HG02852 (cell line): ENCODE results near the gene SDR42E2.
A peak's percentile ranks its signal among the peaks of the same experiment; 100 is the strongest.
"Not testable (repeated sequence)": the region's sequence is repeated elsewhere in the genome, so short reads cannot be mapped to it uniquely, and the experiment has no call there.

Experiments used
- ATAC-seq: cut with Tn5 transposase; IDR thresholded peaks from one replicate; pipeline ENCODE4 v1.9.1; 2021; ENCODE audit warnings: mild to moderate bottlenecking, moderate library complexity; ENCODE audit not compliant: unreplicated experiment

Gene SDR42E2

GRCh38 chr16:22190776-22191531 is 28.6 kb downstream of the SDR42E2 start:
- ATAC-seq: peak; percentile 50

- ATAC-seq: no peak
Observed at GRCh38 chr16:22191532-22192260, 29.4 kb downstream of the SDR42E2 start.

- ATAC-seq: no peak
Observed at GRCh38 chr16:22192261-22193062, 30.2 kb downstream of the SDR42E2 start.

- ATAC-seq: no peak
Observed at GRCh38 chr16:22193063-22193411, 30.7 kb downstream of the SDR42E2 start.

GRCh38 chr16:22194707-22195444 is 32.6 kb downstream of the SDR42E2 start:
- ATAC-seq: no peak

- ATAC-seq: no peak
Observed at GRCh38 chr16:22195445-22195694, 33.1 kb downstream of the SDR42E2 start.

GRCh38 chr16:22195695-22196558 is 33.6 kb downstream of the SDR42E2 start:
- no peak for ATAC-seq

GRCh38 chr16:22196559-22197168 is 34.4 kb downstream of the SDR42E2 start:
- not testable (repeated sequence) for ATAC-seq

GRCh38 chr16:22198547-22199293 is 36.4 kb downstream of the SDR42E2 start:
- ATAC-seq: no peak

- ATAC-seq: no peak
Observed at GRCh38 chr16:22202261-22202637, 39.9 kb downstream of the SDR42E2 start.

- no peak for ATAC-seq
Observed at GRCh38 chr16:22203091-22203490, 40.8 kb downstream of the SDR42E2 start.

GRCh38 chr16:22204091-22204655 is 41.9 kb downstream of the SDR42E2 start:
- no peak for ATAC-seq

GRCh38 chr16:22205577-22206012 is 43.3 kb downstream of the SDR42E2 start:
- no peak for ATAC-seq

- peak; percentile 73 for ATAC-seq
Observed at GRCh38 chr16:22206013-22206841, 43.9 kb downstream of the SDR42E2 start, which contains the start of gene EEF2K. Gene EEF2K, plus strand, starts transcription at chr16:22206278. Its CDS starts 19,452 bp downstream, at chr16:22225730.

- ATAC-seq: peak; percentile 57
Observed at GRCh38 chr16:22206842-22207714, 44.8 kb downstream of the SDR42E2 start.

- no peak for ATAC-seq
Observed at GRCh38 chr16:22207715-22208360, 45.5 kb downstream of the SDR42E2 start.
